Stomach (tissue), 9 donors: ENCODE measurements around the gene STK17A. TPM values are rescaled to one million over a fixed set of nuclear protein-coding genes. Genes with fewer than 3 reads are reported as not detected.

Experiments used
- DNase-seq, 2 donors: peaks; one replicate each; pipeline versions ENCODE4 v3.0.0 to v3.0.0-alpha.2; 2013 to 2019
- H3K27ac ChIP-seq, 5 donors: fragments of 200-600 bp in 4 of 5; sonication (generic) in 4 of 5; one replicate each; pipeline ENCODE4 v1.5.1; 2013 to 2019; ENCODE audit warnings: mild to moderate bottlenecking in 1 of 5, moderate library complexity in 1 of 5
- H3K27me3 ChIP-seq, 3 donors: fragments of 200-600 bp; sonication (generic); one replicate each; pipeline ENCODE4 v1.5.1; 2017 to 2019; ENCODE audit warnings: mixed run types in 1 of 3
- H3K36me3 ChIP-seq, 4 donors: fragments of 200-600 bp; sonication (generic); 1 replicate in 3 of 4; 2 replicates in 1 of 4; pipeline ENCODE4 v1.5.1; 2016 to 2019
- H3K4me1 ChIP-seq, 4 donors: fragments of 200-600 bp; sonication (generic); one replicate each; pipeline ENCODE4 v1.5.1; 2016 to 2019
- H3K4me3 ChIP-seq, 4 donors: fragments of 200-600 bp; sonication (generic) in 3 of 4; one replicate each; pipeline ENCODE4 v1.5.1; 2016 to 2019; ENCODE audit warnings: mild to moderate bottlenecking in 1 of 4
- H3K9me3 ChIP-seq, 4 donors: fragments of 200-600 bp; sonication (generic); one replicate each; pipeline ENCODE4 v1.5.1; 2016 to 2019
- CTCF ChIP-seq, 7 experiments: fragments of 450-650 bp in 4 of 7; fragments of 200-600 bp in 3 of 7; sonication (generic) in 3 of 7; IDR thresholded peaks; one replicate each; pipeline ENCODE4 v1.5.1; 2016 to 2019; ENCODE audit warnings: antibody characterized with exemption in 7 of 7, control low read depth in 2 of 7, mild to moderate bottlenecking in 1 of 7
- EP300 ChIP-seq: sonication (generic); formaldehyde crosslinking; IDR thresholded peaks from one replicate; pipeline ENCODE4 v1.6.1; 2017; ENCODE audit warnings: antibody characterized with exemption
- POLR2A ChIP-seq, 4 donors: fragments of 450-650 bp; IDR thresholded peaks; one replicate each; pipeline ENCODE4 v1.6.1; 2016; ENCODE audit warnings: antibody characterized with exemption in 4 of 4, control low read depth in 2 of 4, mild to moderate bottlenecking in 1 of 4, moderate library complexity in 1 of 4
- POLR2AphosphoS5 ChIP-seq, 3 donors: sonication (generic); formaldehyde crosslinking; IDR thresholded peaks; one replicate each; pipeline ENCODE4 v1.6.1; 2016; ENCODE audit warnings: antibody characterized with exemption in 3 of 3
- WGBS, 5 donors: extraction: QIAGEN DNeasy Blood & Tissue Kit in 3 of 5; methylation state at CpG; one replicate each; pipeline versions ENCODE4 v1.1.5 to v1.1.7; 2013 to 2018; 5-methylcytosine and 5-hydroxymethylcytosine counted together
- intact Hi-C: fragments of 100-400 bp; cut with DNase I; formaldehyde crosslinking; loops from one replicate; pipeline ENCODE4 v1.15.1; 2023; ENCODE audit warnings: low total_unique reads
- polyA plus RNA-seq, 3 donors: library from polyadenylated mRNA; stranded (reverse); fragments of 200-250 nt; gene quantifications; one replicate each; pipeline ENCODE4 v1.2.3, GENCODE V29; 2013
- total RNA-seq, 5 donors: library from RNA; depleted of rRNA; stranded (reverse); fragments of >200 nt; gene quantifications; one replicate each; pipeline versions ENCODE4 v1.1.0 to v1.2.3, GENCODE V29; 2014 to 2016
- donor health status: healthy with polysubstance abuse.
- donor health status: Bipolar disorder and iron deficiency.
- donor health status: healthy.

Gene STK17A
- total and polyA plus RNA-seq, 8 donors, result 6.3 to 33.0 (median 27.0) TPM

- intact Hi-C loops, result no loop called here
- no peak for TF ChIP-seq CTCF (IDR thresholded peaks at IDR 0.05)
- no peak for TF ChIP-seq POLR2A (IDR thresholded peaks at IDR 0.05)
- no peak for TF ChIP-seq EP300
- TF ChIP-seq POLR2AphosphoS5 (IDR thresholded peaks at IDR 0.05), result no peak
- WGBS, 5 donors, result 86 to 96% (median 94%) methylated on average over 2 of the region's 2 CpGs
- no peaks in the 10 kb centered on the region for H3K9me3 ChIP-seq
- H3K27ac ChIP-seq, result no peak overlapping the region
- H3K4me1 ChIP-seq, result no peaks in the 10 kb centered on the region
- no peaks in the 10 kb centered on the region for H3K36me3 ChIP-seq
- DNase-seq, result no peak
- no peak overlapping the region for H3K4me3 ChIP-seq
- no peaks in the 10 kb centered on the region for H3K27me3 ChIP-seq
Measured at GRCh38 chr7:43559946-43560335, 23.0 kb upstream of the STK17A start.

GRCh38 chr7:43560742-43561330 lies 22.1 kb upstream of the STK17A start:
- Histone ChIP-seq H3K4me1 (no peaks in the 10 kb centered on the region), H3K9me3 (no peaks in the 10 kb centered on the region), H3K36me3 (no peaks in the 10 kb centered on the region), H3K4me3 (no peak overlapping the region), H3K27ac (no peak overlapping the region), H3K27me3 (no peaks in the 10 kb centered on the region)
- WGBS, 5 donors, result 75 to 87% (median 79%) methylated on average over 7 of the region's 7 CpGs
- TF ChIP-seq EP300, result no peak
- no peak for TF ChIP-seq POLR2AphosphoS5 (IDR thresholded peaks at IDR 0.05)
- no peak for TF ChIP-seq POLR2A (IDR thresholded peaks at IDR 0.05)
- no peak for TF ChIP-seq CTCF (IDR thresholded peaks at IDR 0.05)
- DNase-seq, result no peak
- intact Hi-C loops, result no loop called here

- Histone ChIP-seq H3K27ac (no peak overlapping the region), H3K36me3 (no peaks in the 10 kb centered on the region), H3K27me3 (no peaks in the 10 kb centered on the region), H3K4me3 (no peak overlapping the region), H3K4me1 (no peaks in the 10 kb centered on the region), H3K9me3 (no peaks in the 10 kb centered on the region)
- intact Hi-C loops, result no loop called here
- TF ChIP-seq EP300 (no peak), POLR2A (IDR thresholded peaks at IDR 0.05) (no peak)
- no peak for DNase-seq
- 89 to 96% (median 94%) methylated on average over 3 of the region's 3 CpGs for WGBS, 5 donors
Measured at GRCh38 chr7:43562383-43562782, 20.5 kb upstream of the STK17A start.

- H3K27ac ChIP-seq, result no peak overlapping the region
- no peaks in the 10 kb centered on the region for H3K9me3 ChIP-seq
- intact Hi-C loops, result no loop called here
- H3K4me1 ChIP-seq, result no peaks in the 10 kb centered on the region
- 45 to 55% (median 48%) methylated on average over 6 of the region's 6 CpGs for WGBS, 5 donors
- no peaks in the 10 kb centered on the region for H3K36me3 ChIP-seq
- no peak overlapping the region for H3K4me3 ChIP-seq
- no peaks in the 10 kb centered on the region for H3K27me3 ChIP-seq
- DNase-seq, result no peak
- TF ChIP-seq POLR2A (IDR thresholded peaks at IDR 0.05) (no peak), CTCF (IDR thresholded peaks at IDR 0.05) (no peak), POLR2AphosphoS5 (IDR thresholded peaks at IDR 0.05) (no peak), EP300 (no peak)
Measured at GRCh38 chr7:43565786-43566185, 17.1 kb upstream of the STK17A start.

GRCh38 chr7:43568529-43568928 lies 14.4 kb upstream of the STK17A start:
- Histone ChIP-seq H3K36me3 (no peaks in the 10 kb centered on the region), H3K4me1 (no peaks in the 10 kb centered on the region), H3K9me3 (no peaks in the 10 kb centered on the region), H3K27ac (no peak overlapping the region), H3K27me3 (no peaks in the 10 kb centered on the region), H3K4me3 (no peak overlapping the region)
- no peak for TF ChIP-seq POLR2AphosphoS5 (IDR thresholded peaks at IDR 0.05)
- 74 to 92% (median 80%) methylated on average over 6 of the region's 6 CpGs for WGBS, 5 donors
- intact Hi-C loops, result no loop called here
- DNase-seq, result no peak
